Raji (cell line): ENCODE data around the gene RBP3.

ENCODE experiments used
- POLR2A ChIP-seq: IDR thresholded peaks from 2 replicates; pipeline ENCODE4 v1.6.1; 2011; ENCODE audit warnings: low read depth, low read length, control low read depth; ENCODE audit not compliant: insufficient read depth

RBP3 gene

GRCh38 chr10:47404446-47404845 is 56.3 kb downstream of the RBP3 start:
- TF ChIP-seq POLR2A: no peak

- no peak for TF ChIP-seq POLR2A
These were observed 56.8 kb downstream of the RBP3 start for GRCh38 chr10:47404937-47405336.

GRCh38 chr10:47405857-47406547 is 57.8 kb downstream of the RBP3 start:
- TF ChIP-seq POLR2A: no peak

GRCh38 chr10:47406548-47406869 is 58.3 kb downstream of the RBP3 start:
- TF ChIP-seq POLR2A: no peak

GRCh38 chr10:47406870-47407691 is 58.9 kb downstream of the RBP3 start:
- no peak for TF ChIP-seq POLR2A
